Measurements from ENCODE around the gene ANKRD33B.

ANKRD33B gene

GRCh38 chr5:10645671-10646070 lies 81.8 kb downstream of the ANKRD33B start:
- H3K4me3 ChIP-seq (ENCODE audit: low read depth, low read length): no peak overlapping the region
- no peak for TF ChIP-seq CTCF (conservative IDR thresholded peaks at IDR 0.05; ENCODE audit: low read depth, low read length)
- DNase-seq (ENCODE audit: low read depth): no peak

- TF ChIP-seq CTCF (conservative IDR thresholded peaks at IDR 0.05; ENCODE audit: low read depth, low read length): no peak
- no peak for DNase-seq (ENCODE audit: low read depth)
Observed at GRCh38 chr5:10647640-10648039, 83.8 kb downstream of the ANKRD33B start.

GRCh38 chr5:10648806-10649665 lies 85.2 kb downstream of the ANKRD33B start:
- H3K4me3 ChIP-seq (ENCODE audit: low read depth, low read length): no peak overlapping the region
- no peak for DNase-seq (ENCODE audit: low read depth)
- TF ChIP-seq CTCF (conservative IDR thresholded peaks at IDR 0.05; ENCODE audit: low read depth, low read length): no peak

More at GRCh38 chr5:10647640-10648039, 83.8 kb downstream of the ANKRD33B start:
- no peak overlapping the region for H3K4me3 ChIP-seq (ENCODE audit: low read depth, low read length)

GRCh38 chr5:10649666-10650380 lies 86.0 kb downstream of the ANKRD33B start:
- no peak overlapping the region for H3K4me3 ChIP-seq (ENCODE audit: low read depth, low read length)
- TF ChIP-seq CTCF (conservative IDR thresholded peaks at IDR 0.05; ENCODE audit: low read depth, low read length): no peak
- DNase-seq (ENCODE audit: low read depth): peak; percentile 42

- no peak overlapping the region for H3K4me3 ChIP-seq (ENCODE audit: low read depth, low read length)
- TF ChIP-seq CTCF (conservative IDR thresholded peaks at IDR 0.05; ENCODE audit: low read depth, low read length): no peak
- DNase-seq (ENCODE audit: low read depth): no peak
Observed at GRCh38 chr5:10652151-10652550, 88.3 kb downstream of the ANKRD33B start.

GRCh38 chr5:10652606-10653005 lies 88.7 kb downstream of the ANKRD33B start:
- no peak for TF ChIP-seq CTCF (conservative IDR thresholded peaks at IDR 0.05; ENCODE audit: low read depth, low read length)
- no peak overlapping the region for H3K4me3 ChIP-seq (ENCODE audit: low read depth, low read length)
- no peak for DNase-seq (ENCODE audit: low read depth)
